AG04449 (cell line): ENCODE measurements around the gene GRSF1.

ENCODE experiments used
- CTCF ChIA-PET: fragments of 350-600 bp; formaldehyde crosslinking; extraction: SDS; loops from one replicate; lab custom pipeline; 2021; ENCODE audit warnings: antibody characterized with exemption; lab: Yijun Ruan, JAX
- POLR2A ChIA-PET: fragments of 400-600, 350-600 bp; formaldehyde crosslinking; extraction: SDS; loops from one replicate; lab custom pipeline; 2020; ENCODE audit warnings: antibody characterized with exemption, inconsistent platforms; lab: Yijun Ruan, JAX
- DNase-seq: peaks from one replicate; pipeline ENCODE4 v3.0.0-alpha.2; 2010; ENCODE audit warnings: low read depth, low spot score
- H3K4me3 ChIP-seq: 2 replicates; pipeline ENCODE4 v1.5.1; 2011; ENCODE audit warnings: low read depth, mild to moderate bottlenecking, control low read depth, low read length
- TF ChIP-seq, protein P1 (sequence below): IDR thresholded peaks from one replicate; pipeline ENCODE4 v1.5.1; 2011; ENCODE audit warnings: mild to moderate bottlenecking, moderate library complexity, low read length, control low read depth, inconsistent platforms; ENCODE audit not compliant: insufficient read depth; ENCODE audit errors: missing control alignments

Gene GRSF1

GRCh38 chr4:70829492-70829891, 10.2 kb downstream of the GRSF1 start:
- CTCF ChIA-PET: interaction anchor here (1.0 to 1.2 kb wide), 2 partner anchors 18 to 140 kb away, joined by 3 read pairs; no protein-coding TSS in a partner anchor
- no peak overlapping the region for H3K4me3 ChIP-seq
- POLR2A ChIA-PET: interaction anchor here (0.6 to 1.5 kb wide), 3 partner anchors 9 to 450 kb away, joined by 3 to 4 read pairs (median 4); partner anchors contain the start of gene GRSF1
- TF ChIP-seq, protein P1, sequence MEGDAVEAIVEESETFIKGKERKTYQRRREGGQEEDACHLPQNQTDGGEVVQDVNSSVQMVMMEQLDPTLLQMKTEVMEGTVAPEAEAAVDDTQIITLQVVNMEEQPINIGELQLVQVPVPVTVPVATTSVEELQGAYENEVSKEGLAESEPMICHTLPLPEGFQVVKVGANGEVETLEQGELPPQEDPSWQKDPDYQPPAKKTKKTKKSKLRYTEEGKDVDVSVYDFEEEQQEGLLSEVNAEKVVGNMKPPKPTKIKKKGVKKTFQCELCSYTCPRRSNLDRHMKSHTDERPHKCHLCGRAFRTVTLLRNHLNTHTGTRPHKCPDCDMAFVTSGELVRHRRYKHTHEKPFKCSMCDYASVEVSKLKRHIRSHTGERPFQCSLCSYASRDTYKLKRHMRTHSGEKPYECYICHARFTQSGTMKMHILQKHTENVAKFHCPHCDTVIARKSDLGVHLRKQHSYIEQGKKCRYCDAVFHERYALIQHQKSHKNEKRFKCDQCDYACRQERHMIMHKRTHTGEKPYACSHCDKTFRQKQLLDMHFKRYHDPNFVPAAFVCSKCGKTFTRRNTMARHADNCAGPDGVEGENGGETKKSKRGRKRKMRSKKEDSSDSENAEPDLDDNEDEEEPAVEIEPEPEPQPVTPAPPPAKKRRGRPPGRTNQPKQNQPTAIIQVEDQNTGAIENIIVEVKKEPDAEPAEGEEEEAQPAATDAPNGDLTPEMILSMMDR: no peak
- DNase-seq: no peak

GRCh38 chr4:70829015-70829414, 10.7 kb downstream of the GRSF1 start:
- H3K4me3 ChIP-seq: no peak overlapping the region
- POLR2A ChIA-PET: interaction anchor here (1.3 to 1.5 kb wide), 2 partner anchors 9 to 11 kb away, joined by 4 read pairs; partner anchors contain the start of gene GRSF1
- DNase-seq: no peak
- CTCF ChIA-PET: no interaction called here
- TF ChIP-seq, protein P1: no peak

DNA sequence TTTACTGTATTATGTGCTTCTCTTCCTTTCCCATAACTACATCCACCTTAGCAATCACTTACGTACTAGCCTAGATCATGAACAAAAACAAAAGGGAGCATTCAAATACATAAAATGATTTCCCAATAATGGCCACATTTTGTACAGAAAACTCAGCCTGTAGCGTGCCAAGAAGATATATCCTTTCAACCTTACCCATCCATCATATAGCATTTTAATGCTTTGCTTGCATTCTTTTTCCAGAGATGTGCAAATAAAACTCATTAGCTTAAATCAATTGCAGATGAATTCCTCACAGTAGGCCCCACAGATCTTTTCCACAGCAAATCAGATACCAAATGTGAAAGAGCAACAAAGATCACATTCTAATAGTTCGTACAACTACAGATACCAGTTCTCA, 20.8 kb downstream of the GRSF1 start:
- TF ChIP-seq, protein P1: no peak
- H3K4me3 ChIP-seq: no peak overlapping the region
- ChIA-PET CTCF (no interaction called here), POLR2A (no interaction called here)
- peak; percentile 21 for DNase-seq

DNA sequence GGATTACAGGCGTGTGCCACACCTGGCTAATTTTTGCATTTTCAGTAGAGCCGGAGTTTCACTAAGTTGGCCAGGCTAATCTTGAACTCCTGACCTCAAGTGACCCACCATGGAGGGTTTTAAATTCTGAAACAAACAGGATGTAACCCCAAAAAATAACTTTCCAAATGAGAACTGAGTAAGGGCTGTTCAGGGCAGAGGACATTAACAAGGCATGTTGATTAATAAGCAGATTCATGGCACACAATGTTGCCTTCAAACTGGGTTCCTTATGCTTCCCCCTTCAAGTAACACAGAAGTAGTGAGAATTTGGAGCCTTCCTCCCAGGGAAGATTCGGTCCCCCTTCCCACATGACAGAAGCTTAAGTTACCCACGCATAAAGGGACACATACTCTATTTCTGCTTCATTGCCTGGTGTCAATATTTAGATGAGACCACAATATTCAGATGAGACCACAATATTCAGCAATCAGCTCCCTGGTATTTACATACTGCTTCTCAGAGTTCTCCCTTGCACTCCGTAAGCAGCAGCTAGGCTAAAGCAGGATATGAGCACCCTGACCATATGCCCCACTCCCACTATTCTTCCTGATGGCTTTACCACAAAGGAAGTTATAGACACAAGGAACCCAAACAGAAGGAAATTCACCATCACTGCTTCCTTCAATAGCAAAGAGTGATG, 21.4 kb downstream of the GRSF1 start:
- TF ChIP-seq, protein P1: no peak
- no peak for DNase-seq
- POLR2A ChIA-PET: no interaction called here
- CTCF ChIA-PET: no interaction called here
- no peak overlapping the region for H3K4me3 ChIP-seq

DNA sequence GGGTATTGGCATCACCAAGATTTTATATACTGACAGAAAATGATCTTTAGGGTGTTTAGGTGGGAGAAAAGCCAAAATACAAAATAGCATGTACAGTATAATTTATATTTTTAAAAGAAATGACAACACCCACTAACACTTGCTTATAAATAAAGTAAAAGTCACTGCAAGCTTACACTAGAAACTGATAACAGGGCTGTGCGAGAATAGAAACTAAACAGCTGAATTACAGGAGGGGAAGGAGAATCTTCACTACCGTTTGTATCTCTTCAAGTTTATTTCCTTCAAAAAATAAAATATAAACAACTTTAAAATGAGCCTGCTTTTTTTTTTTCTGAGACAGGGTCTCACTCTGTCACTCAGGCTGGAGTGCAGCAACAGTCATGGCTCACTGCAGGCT, 22.8 kb downstream of the GRSF1 start:
- TF ChIP-seq, protein P1: no peak
- ChIA-PET POLR2A (no interaction called here), CTCF (interaction anchor here (1.4 kb wide), 1 partner anchor 194 kb away, joined by 3 read pairs; no protein-coding TSS in a partner anchor)
- DNase-seq: no peak
- no peak overlapping the region for H3K4me3 ChIP-seq

GRCh38 chr4:70815370-70815769, 24.3 kb downstream of the GRSF1 start:
- no peak overlapping the region for H3K4me3 ChIP-seq
- CTCF ChIA-PET: no interaction called here
- no peak for DNase-seq
- POLR2A ChIA-PET: no interaction called here
- TF ChIP-seq, protein P1: no peak
